HG03196 (cell line): Measurements from ENCODE around the gene EYA3.
A peak's percentile ranks its signal among the peaks of the same experiment; 100 is the strongest.

Experiments used
- ATAC-seq: cut with Tn5 transposase; IDR thresholded peaks from one replicate; pipeline ENCODE4 v1.9.1; 2021; ENCODE audit not compliant: unreplicated experiment

Gene EYA3

DNA sequence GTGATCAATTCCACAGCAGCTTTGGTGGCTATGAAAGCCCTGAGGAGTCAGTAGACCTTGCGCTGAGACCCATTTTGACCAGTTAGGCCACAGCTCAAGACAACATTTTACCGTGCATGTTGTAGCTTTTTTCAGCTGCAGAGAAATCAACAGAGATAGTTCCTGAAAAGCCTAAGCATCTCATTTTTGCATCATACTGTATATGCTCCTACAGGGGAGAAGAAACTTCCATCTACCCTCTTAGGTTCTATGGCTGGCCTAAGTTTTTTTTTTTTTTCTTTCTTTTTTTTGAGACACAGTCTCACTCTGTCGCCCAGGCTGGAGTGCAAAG lies 24.8 kb upstream of the EYA3 start:
- no peak for ATAC-seq

DNA sequence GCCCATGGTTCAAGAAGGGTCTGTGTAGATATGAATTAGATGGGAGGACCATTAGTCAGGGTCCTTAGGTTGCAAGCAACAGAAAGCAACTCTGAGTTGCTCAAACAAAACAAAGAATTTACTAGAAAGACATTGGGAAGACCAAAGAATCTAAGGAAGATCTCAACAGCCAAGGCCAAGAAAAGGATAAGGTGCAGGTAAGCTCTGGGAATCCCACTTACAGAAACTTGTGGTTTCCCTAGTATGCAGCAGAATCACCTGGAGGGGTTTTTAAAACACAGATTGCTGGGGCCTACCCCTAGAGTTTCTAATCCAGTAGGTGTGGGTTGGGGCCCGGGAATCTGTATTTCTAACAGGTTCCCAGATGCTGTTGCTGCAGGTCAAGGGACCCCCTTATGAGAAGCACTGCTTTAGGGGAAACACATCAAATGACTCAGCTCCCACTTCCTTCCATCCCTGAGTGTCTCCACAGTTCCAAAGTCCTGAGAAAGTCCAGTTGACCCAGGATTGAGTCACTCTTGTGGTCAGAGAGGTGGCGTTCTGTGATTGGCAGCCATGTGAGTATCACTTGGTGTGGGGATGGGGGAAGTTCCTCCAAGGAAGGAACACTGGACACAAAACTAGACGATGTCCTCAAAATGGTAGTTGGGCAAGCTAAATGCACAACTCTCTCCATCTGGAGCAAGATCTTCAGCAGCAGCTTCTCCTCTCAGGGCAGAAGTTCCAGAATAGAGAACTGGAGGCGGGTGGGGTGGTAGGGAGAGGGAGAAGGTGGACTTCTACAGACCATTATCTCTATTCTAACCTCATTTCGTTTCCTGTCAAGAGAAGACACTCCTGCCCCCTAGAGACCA lies 24.2 kb upstream of the EYA3 start:
- ATAC-seq: no peak

DNA sequence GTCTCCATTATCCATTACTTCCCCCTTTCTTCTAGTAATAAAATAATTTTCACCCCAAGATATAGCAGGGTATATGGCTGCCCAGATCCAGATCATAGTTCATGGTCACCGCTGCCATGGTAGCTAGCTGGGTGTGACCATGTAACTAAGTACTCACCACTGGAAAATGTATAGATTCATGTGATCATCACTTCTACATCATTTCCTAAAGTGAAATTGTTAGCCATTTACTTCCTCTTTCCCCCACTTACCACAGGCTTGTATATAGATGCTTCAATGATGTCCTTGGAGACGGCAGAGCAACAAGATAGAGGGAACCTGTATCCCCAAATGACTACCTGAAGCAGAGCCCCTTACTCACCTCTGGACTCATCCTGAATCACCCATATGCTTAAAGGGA lies 22.7 kb upstream of the EYA3 start:
- ATAC-seq: no peak

DNA sequence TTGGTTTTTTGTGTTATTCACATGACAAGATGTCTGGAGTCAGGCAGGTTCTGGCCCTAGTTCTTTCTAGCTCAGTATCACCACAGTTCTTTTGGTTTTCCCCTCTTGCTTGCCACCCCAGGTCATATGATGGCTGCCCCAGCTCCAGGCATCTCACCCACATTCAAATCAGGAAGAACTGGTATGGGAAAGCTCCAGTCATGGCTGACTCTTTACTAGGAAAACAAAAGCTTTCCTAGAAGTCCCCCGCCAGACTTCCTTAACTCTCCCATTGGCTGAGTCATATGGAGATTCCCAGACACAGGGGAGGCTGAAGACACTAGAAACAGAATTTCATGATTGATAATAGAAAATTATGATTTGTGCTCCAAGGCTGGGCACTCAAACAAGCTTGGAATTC lies 22.1 kb upstream of the EYA3 start:
- ATAC-seq: no peak

DNA sequence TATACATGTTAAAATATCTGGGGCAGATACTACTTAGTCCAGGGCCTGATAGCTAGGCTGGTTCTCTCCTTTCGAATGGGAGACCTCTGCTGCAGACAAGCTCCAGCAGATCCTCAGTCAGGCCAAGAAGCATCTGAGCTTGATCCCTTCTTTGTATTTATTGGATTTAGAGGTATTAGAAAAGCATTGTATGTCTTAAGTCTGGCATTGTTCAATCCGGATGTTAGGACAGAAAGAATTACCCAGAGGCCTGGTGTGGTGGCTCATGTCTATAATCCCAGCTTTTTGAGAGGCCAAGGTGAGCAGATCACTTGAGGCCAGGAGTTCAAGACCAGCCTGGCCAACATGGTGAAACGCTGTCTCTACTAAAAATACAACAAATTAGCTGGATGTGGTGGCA lies 21.2 kb upstream of the EYA3 start:
- no peak for ATAC-seq

DNA sequence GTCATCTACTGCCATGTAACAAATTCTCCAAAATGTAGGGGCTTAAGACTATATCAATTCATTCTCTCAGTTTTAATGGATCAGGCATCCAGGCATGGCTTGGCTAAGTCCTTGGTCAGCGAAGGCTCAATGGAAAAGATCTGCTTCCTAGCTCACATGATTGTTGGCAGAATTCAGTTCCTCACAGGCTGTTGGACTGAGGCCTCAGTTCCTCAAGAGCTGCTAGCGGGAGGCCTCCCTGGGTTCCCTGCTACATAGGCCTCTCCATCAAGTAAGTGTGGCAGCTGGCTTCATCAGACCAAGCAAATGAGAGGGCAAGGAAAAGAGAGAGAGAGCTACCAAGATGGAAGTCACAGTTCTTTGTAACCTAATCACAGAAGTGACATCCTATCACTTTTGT lies 19.6 kb upstream of the EYA3 start:
- ATAC-seq: no peak

DNA sequence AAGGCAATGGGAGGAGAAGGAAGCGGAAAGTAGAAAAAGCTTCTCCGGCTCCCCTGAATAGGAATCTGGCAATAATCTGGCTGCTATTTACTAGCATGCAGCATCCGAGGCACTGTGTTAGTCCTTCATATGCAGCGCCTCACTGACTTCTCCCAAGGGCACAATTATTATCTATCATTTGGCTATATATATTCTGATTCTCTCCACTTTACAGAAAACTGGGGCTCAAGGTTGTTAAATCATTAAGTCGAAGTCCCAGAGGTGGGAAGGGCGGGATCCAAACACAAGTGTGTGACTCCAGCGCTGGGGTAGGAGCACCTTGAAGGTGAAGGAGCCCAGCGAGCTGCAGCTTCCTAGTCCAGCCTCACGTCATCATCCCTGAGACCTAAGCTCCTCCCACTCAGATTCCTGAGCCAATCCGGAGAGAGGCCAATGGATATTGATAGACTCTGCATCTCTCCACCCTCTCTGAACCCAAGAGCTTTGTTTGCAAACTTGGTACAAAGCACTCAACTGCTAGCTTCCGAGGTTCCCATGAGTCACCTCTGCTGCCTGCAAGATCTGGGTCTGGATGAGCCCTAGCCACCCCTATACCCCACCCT lies 16.6 kb upstream of the EYA3 start:
- no peak for ATAC-seq

DNA sequence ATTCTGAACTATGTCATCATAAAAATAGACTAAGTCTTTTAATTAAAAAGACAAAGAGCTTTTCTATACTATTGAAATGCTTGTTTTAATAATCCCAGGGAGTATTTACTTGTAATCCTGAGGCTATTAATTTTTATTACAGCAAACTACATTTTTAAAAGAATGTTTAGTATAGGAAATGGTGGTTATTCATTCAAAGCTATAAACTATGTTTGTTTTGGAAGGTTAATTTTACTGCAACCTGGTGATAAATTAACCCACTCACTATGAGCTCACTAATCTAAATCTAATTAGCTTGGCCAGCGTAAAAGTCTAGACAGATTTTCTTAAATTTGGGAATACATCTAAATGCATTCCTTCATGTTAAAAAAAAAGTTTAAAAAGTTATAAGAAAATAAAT lies 13.8 kb upstream of the EYA3 start:
- ATAC-seq: no peak

DNA sequence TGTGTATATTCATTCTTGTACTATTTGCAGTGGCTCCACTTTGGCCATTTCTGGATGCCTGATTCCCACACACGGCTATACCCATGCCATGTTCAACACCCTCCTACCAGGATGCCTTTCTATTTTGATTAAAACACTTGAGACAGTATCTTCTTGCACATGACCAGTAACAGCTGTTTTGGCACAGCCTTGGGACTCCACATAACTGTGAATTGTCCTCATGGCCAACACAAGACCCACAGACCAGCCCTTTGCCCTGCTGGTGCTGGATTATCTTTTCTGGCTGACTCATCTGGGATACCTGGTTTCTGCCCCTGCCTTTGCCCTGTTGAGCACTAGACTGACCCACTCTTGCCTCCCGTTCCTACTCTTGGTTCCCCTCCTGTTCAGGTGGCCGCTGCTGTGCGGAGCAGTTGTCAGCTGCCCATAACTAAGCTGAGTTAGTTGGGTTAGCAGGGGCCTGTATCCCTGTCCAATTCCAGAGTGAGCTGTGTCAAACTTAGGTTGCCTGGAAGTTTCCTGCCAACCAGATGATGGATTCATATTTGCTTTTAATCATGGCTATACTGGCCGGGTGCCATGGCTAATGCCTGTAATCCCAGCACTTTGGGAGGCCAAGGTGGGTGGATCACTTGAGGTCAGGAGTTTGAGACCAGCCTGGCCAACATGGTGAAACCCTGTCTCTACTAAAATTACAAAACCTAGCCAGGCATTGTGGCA lies 10.8 kb upstream of the EYA3 start:
- ATAC-seq: no peak

DNA sequence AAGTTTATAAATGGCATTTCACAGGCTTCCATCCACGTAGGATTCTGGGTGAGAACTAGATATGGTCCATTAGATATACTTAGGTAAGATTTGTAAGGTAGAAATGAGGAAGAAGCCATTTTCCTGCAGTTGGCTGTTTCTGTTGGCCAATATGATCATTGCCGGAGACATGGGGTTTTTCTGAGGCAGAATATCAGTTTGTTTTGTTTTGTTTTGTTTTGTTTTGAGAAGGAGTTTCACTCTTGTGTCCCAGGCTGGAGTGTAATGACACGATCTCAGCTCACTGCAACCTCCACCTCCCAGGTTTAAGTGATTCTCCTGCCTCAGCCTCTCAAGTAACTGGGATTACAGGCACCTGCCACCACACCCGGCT lies 8.7 kb upstream of the EYA3 start:
- ATAC-seq: no peak

DNA sequence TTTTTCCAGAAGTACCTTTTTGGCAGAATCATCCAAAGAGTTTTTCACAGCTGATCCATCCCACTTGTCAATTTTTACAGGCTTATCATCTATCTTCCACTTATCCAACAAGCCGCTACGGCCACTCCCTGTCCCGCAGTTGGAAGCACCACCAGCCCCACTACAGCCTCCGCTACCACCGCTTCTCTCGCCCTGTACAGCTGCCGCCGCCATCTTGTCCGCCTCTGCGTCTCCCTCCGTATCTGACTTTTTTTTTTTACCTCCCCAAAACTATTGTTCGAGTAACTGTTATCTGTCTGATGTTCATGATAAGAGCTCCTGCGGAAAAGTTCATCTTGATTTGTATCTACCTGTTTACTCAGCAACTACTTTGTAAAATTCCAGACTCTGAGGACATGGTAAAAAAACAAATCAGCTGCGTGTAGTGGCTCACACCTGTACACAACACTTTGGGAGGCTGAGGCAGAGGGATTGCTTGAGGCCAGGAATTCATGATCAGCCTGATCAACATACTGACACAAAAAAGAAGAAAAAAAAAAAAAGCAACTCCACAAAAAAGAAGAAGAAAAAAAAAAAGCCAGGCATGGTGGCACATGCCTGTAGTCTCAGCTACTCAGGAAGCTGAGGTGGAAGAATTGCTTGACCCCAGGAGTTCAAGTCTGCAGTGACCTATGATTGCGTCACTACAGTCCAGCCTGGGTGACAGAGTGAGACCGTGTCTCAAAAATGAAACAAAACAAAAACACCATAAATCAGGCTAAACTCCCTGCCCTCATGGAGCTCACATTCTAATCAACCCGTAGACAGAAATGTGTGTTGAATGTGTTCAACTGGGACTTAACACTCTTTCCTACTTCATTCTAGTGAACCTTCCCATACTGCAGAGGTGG lies 8.0 kb upstream of the EYA3 start:
- no peak for ATAC-seq

DNA sequence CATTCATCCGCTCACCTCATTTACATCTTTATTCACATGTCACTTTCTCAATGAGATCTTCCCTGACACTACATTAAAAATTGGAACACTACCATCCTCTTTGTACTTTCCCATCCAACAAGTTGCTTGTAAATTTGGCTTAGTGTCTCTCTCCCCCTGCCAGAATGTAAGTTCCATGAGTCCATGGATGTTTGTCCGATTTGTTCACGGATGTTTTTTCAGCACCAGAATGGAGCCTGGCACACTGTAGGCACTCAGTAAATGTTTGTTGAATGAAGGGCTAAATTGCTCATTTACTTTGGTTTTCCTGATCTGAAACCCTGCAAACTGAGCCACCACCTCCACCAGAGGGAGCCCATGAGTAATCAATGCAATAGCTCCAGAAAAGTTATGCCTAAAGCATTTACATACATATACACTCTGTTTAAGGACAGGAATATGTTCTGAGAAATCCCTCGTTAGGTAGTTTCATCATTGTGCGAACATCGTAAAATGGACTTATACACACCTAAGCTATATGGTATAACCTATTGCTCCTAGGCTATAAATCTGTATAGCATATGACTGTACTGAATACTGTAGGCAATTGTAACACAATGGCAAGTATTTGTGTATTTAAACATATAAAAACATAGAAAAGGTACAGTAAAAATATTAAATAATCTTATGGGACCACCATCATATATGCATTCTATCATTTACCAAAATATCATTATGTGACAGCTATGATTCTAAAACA lies 2.8 kb upstream of the EYA3 start:
- no peak for ATAC-seq

DNA sequence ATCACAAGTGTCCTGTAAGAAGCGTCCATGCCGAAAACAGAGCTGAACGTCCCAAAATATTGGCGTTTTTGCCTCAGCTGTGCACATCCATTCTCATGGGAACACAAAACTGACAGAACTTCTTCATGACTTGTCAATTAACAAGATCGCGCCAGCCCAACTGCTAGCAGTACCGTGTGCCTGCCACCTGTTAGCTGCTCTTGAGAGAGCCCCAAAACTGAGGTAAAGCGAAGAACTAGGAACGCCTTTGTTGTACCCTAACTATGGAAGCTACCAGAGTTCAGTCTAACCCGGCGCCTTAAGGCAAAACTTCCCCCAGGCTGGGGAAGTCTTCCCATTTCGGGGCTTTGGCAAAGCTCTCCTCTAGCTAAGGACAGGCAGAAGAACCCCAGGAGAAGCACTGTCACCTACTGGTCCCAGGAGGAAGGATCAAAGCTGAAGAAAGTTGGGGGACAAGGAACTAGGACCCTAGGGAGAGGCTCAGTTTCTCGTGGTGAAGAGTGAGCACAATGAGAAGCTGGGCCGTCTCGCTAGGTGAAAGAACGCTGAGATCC lies 719 bp downstream of the EYA3 start:
- ATAC-seq: peak; percentile 24

DNA sequence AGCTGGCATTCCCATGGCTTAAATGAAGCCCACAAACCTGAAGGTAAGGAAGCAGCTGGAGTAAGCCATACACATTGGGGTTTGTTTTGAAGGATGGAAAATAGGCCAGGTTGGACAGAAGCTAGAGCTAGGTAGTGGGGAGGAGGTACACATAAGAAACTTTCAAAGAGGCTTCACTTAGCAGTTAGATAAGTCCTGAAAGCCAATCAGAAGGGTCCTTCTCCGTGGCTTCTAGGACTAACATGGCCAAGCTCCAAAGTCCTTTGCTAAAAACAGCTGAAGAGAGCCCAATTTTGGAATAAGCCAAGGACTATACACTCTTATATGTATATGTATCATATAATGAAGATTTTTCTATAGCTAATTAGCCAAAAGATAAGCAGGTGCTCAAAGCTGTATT lies 1.8 kb downstream of the EYA3 start:
- no peak for ATAC-seq

DNA sequence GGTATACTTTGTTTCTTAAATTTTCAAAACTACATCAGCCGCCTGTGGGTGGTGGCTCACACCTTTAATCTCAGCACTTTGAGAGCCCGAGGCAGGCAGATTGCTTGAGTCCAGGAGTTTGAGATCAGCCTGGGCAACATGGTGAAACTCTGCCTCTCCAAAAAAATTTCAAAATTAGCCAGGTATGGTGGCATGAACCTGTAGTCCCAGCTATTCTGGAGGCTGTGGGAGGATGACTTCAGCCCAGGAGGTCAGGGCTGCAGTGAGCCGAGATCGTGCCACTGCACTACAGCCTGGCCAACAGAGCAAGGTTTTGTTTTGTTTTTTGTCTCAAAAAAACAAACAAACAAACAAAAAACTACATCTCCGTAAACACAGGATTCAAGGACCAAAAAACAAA lies 3.3 kb downstream of the EYA3 start:
- ATAC-seq: no peak

DNA sequence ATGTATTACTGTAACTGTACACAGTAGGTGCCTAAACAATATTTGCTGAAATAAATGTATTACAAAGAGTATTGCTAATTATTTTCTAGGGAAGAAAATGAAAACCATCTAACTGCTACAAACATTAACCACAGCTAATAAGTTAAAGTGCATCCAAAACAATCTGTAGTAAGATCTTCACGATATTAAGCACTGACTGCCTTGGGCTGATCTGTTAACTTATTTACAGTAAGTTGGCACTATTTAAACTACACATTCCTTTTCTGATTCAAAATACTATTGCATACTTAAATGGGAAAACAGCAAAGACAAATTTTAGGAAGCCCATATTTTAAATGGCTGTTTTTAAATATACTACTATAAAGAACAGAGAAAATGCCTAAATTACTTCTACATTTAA lies 4.5 kb downstream of the EYA3 start:
- ATAC-seq: no peak

DNA sequence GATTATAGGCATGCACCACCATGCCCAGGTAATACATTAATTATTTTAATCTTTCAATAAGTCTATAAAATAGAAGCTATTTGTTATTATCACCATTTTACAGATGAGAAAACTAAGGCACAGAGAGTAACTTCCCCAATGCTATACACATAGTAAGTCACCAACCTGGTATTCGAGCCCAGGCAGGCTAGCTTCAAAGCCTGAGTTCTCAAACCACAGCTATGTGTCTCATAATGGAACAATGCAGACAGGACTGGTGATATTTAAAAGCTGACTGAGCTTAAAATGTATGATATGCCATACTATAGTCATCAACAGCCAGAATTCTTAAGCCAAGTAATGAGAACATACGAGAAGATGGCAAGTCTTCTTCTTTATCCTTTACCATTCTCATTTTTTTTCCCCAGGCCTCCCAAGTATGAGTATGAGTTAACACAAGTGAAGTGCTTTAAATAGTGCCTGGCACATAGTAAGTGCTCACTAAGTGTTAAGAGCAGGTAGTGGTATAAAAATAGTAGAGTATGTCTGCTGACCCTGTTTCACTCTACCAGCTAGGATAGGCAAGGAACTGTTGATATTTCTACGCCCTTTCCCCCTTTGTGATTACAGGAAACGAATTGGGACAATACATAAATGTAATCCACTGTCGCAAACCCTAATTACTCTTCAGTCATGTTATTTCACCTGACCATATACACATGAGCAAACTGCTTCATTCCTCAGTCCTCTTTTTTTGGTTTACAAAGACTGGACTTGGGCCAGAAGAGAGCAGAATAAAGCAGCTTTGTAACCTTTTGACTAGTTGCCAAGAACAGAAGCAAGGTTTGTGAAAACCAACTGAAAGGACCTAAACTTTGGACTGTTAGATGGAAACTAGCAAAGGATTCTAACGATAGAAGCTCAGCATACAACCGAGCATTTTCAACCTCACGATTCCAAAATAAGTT lies 9.5 kb downstream of the EYA3 start:
- no peak for ATAC-seq

DNA sequence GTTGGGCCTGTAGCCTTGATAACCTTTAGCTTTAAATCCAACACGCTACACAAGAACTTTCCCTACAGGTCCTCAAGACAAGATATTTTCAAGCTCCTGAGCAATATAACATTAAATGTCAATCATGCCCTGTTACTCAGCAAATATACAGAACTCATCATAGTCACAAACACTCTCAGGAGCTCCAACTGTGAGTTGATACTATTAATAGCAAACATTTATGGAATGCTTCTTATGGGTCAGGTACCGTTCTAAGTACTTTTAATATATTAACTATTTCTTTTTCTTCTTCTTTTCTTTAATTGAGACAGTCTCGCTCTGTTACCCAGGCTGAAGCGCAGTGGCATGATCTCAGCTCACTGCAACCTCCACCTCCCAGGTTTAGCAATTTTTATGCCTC lies 10.1 kb downstream of the EYA3 start:
- no peak for ATAC-seq

DNA sequence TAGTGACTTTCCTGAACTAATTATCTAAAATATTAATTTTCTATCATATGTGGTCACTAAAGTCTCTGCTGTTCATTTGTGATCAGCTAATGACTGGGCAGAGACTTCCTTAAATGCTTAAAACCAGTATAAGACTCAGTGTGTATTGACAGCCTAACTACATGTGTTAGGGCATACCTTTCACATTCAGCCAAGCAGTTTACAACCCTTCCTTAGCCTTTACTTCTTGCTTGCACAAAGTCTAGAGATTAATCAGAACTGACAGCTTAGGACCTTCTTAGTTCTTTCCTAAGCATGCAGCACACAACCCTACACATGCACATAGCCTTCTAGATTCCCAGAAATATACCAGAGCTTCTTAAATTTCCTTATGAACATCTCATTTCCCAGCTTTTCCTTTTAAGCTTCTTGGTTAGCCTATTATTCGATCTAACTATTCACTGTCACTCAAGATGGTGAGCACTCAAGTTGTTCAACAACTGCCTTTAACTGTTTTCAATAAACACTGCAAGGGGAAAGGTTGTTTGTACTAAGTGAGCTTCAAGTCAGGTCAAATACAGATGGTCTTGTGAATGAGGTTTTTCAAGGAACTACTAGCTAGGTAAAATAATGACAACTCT lies 13.4 kb downstream of the EYA3 start:
- no peak for ATAC-seq
